Liver (tissue), 9 donors: ENCODE results near the gene ACBD3. TPM values are rescaled to one million over a fixed set of nuclear protein-coding genes. Genes with fewer than 3 reads are reported as not detected.

ENCODE experiments used
- DNase-seq: peaks from one replicate; pipeline ENCODE4 v3.0.0-alpha.2; 2017; ENCODE audit warnings: low spot score
- H3K27ac ChIP-seq, 2 donors: one replicate each; pipeline ENCODE4 v1.7.0; 2013; ENCODE audit warnings: inconsistent platforms in 2 of 2, low read length in 2 of 2, control low read depth in 1 of 2, low read depth in 1 of 2, mild to moderate bottlenecking in 1 of 2
- H3K27me3 ChIP-seq, 4 donors: one replicate each; pipeline versions ENCODE4 v1.6.1 to v1.7.0; 2013; ENCODE audit warnings: low read length in 3 of 4, inconsistent platforms in 1 of 4, mild to moderate bottlenecking in 1 of 4, moderate library complexity in 1 of 4; ENCODE audit not compliant: control insufficient read depth in 4 of 4, insufficient read depth in 4 of 4
- H3K36me3 ChIP-seq, 4 donors: one replicate each; pipeline versions ENCODE4 v1.6.1 to v1.7.0; 2013; ENCODE audit warnings: low read length in 3 of 4, mild to moderate bottlenecking in 3 of 4, low read depth in 1 of 4, moderate library complexity in 1 of 4; ENCODE audit not compliant: control insufficient read depth in 4 of 4, insufficient read depth in 3 of 4
- H3K4me1 ChIP-seq, 4 donors: one replicate each; pipeline versions ENCODE4 v1.6.1 to v1.7.0; 2013; ENCODE audit warnings: low read length in 3 of 4, mild to moderate bottlenecking in 3 of 4, moderate library complexity in 1 of 4; ENCODE audit not compliant: control insufficient read depth in 4 of 4, insufficient read depth in 4 of 4
- H3K4me3 ChIP-seq, 3 donors: one replicate each; pipeline versions ENCODE4 v1.6.1 to v1.7.0; 2013; ENCODE audit warnings: low read length in 3 of 3, control low read depth in 1 of 3, low read depth in 1 of 3, mild to moderate bottlenecking in 1 of 3
- H3K9ac ChIP-seq, 2 donors: one replicate each; pipeline ENCODE4 v1.7.0; 2013; ENCODE audit warnings: low read length in 2 of 2, mild to moderate bottlenecking in 2 of 2, moderate library complexity in 2 of 2, control low read depth in 1 of 2, low read depth in 1 of 2
- H3K9me3 ChIP-seq, 4 donors: one replicate each; pipeline versions ENCODE4 v1.6.1 to v1.7.0; 2013; ENCODE audit warnings: low read length in 3 of 4; ENCODE audit not compliant: control insufficient read depth in 4 of 4
- EGR1 ChIP-seq, 2 donors: IDR thresholded peaks; 2 replicates each; pipeline ENCODE4 v1.6.1; 2016 to 2018; ENCODE audit warnings: antibody characterized with exemption in 2 of 2, low read depth in 2 of 2
- GABPA ChIP-seq, 2 donors: IDR thresholded peaks in 1 of 2; conservative IDR thresholded peaks in 1 of 2; 2 replicates each; pipeline ENCODE4 v1.6.1; 2016; ENCODE audit warnings: antibody characterized with exemption in 2 of 2, mild to moderate bottlenecking in 1 of 2, moderate library complexity in 1 of 2
- HNF4A ChIP-seq, 2 donors: conservative IDR thresholded peaks; 2 replicates each; pipeline ENCODE4 v1.6.1; 2016; ENCODE audit warnings: antibody characterized with exemption in 2 of 2, mild to moderate bottlenecking in 2 of 2
- HNF4G ChIP-seq: IDR thresholded peaks from 2 replicates; pipeline ENCODE4 v1.6.1; 2016; ENCODE audit warnings: antibody characterized with exemption
- JUND ChIP-seq, 2 donors: IDR thresholded peaks; 2 replicates each; pipeline ENCODE4 v1.6.1; 2016; ENCODE audit warnings: antibody characterized with exemption in 2 of 2
- NR2F2 ChIP-seq: IDR thresholded peaks from 2 replicates; pipeline ENCODE4 v1.6.1; 2016; ENCODE audit warnings: antibody characterized with exemption
- RAD21 ChIP-seq, 2 donors: IDR thresholded peaks; 2 replicates each; pipeline ENCODE4 v1.6.1; 2016; ENCODE audit warnings: antibody characterized with exemption in 2 of 2, mild to moderate bottlenecking in 2 of 2
- RXRA ChIP-seq, 2 donors: IDR thresholded peaks; 2 replicates each; pipeline ENCODE4 v1.6.1; 2017 to 2018; ENCODE audit warnings: antibody characterized with exemption in 2 of 2, mild to moderate bottlenecking in 1 of 2
- YY1 ChIP-seq: IDR thresholded peaks from 2 replicates; pipeline ENCODE4 v1.6.1; 2016; ENCODE audit warnings: antibody characterized with exemption, mild to moderate bottlenecking
- WGBS: extraction: QIAGEN DNeasy Blood & Tissue Kit; methylation state at CpG from one replicate; pipeline ENCODE4 v1.1.7; 2013; 5-methylcytosine and 5-hydroxymethylcytosine counted together
- polyA plus RNA-seq, 2 donors: library from polyadenylated mRNA; stranded (reverse) in 1 of 2; unstranded in 1 of 2; fragments of 200-250 nt in 1 of 2; fragments of >200 nt in 1 of 2; fragmentation: Nextera tagmentation in 1 of 2; extraction: Ambion mirVana in 1 of 2; gene quantifications; one replicate each; pipeline versions ENCODE4 v1.2.1 to v1.2.3, GENCODE V29; 2013 to 2015
- total RNA-seq, 2 donors: library from RNA; depleted of rRNA; stranded (reverse); fragments of >200 nt; gene quantifications; one replicate each; pipeline ENCODE4 v1.2.3, GENCODE V29; 2014
- TF ChIP-seq, protein P1 (sequence below): fragments of 150-350 bp; IDR thresholded peaks from 2 replicates; pipeline ENCODE4 v1.5.1; 2017; ENCODE audit warnings: improper control_type of control experiment, low read depth, low read length; ENCODE audit not compliant: missing input control
- TF ChIP-seq, protein P2 (sequence below): IDR thresholded peaks from 2 replicates; pipeline ENCODE4 v1.6.1; 2016; ENCODE audit warnings: antibody characterized with exemption
- TF ChIP-seq, protein P3 (sequence below): IDR thresholded peaks from 2 replicates; pipeline ENCODE4 v1.6.1; 2016; ENCODE audit warnings: antibody characterized with exemption, mild to moderate bottlenecking
- donor health status: healthy.
- donor health status: healthy.
- donor health status: healthy.
- donor health status: healthy.
- donor health status: healthy.

ACBD3 gene
- total and polyA plus RNA-seq, 4 donors, result 9.0 to 26.9 (median 14.1) TPM

DNA sequence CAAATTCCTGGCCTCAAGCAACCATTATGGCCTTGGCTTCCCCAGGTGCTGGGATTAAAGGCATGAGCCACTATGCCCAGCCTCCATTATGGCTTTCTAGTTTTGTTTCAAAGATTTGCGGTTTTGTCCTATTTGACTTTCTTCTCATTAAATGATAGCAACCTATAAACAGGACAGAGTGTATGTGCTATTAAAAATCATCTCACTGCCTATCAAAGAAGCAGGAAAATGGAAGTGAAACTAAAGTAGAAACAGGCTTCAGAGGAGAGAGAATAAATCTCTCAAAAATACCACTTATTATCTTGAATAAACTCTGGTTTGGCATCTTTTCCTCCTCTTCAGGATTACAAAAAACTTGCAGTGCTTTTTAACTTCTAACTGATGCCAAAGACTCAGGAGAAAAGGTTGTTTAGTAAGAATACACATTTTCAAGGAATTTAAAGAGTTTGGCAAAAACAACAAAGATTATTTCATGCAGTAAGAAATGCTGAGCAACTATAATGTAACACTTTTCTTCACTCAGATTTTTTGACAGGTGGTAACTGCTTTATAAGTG, 28.7 kb downstream of the ACBD3 start:
- WGBS, result 88% methylated on average over 1 of the region's 1 CpG
- H3K27me3 ChIP-seq, result no peaks in the 10 kb centered on the region
- H3K27ac ChIP-seq, result no peak overlapping the region
- no peaks in the 10 kb centered on the region for H3K4me1 ChIP-seq
- H3K4me3 ChIP-seq, result no peak overlapping the region
- DNase-seq, result no peak
- H3K9ac ChIP-seq, result no peak overlapping the region
- no peaks in the 10 kb centered on the region for H3K9me3 ChIP-seq
- TF ChIP-seq GABPA (IDR thresholded peaks at IDR 0.05 in 1 of 2, conservative IDR thresholded peaks at IDR 0.05 in 1 of 2) (no peak), HNF4G (no peak), NR2F2 (no peak)
- peaks cover 17 to 51% (median 42%) of the 10 kb centered on the region in 4 donors for H3K36me3 ChIP-seq

DNA sequence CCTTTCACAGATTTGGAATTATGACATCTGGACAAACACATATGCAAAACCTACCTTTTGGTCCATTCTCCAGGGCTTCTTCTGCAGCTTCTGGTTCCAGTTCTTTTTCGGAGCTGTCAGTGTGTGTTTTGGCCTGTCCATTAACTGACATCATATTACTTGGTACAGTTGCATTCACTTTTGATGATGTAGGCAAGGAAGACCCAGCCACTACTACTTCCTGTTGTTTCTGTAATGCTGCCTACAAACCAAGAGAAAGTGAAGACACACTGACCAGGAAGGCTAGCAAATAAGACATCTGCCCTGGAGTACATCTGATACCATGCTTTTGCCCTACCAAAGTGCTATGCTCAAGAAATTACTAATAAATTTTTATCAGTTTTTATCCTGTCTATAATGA, 31.9 kb downstream of the ACBD3 start:
- no peak for TF ChIP-seq NR2F2
- no peak for TF ChIP-seq RAD21 (IDR thresholded peaks at IDR 0.05)
- TF ChIP-seq, protein P1, sequence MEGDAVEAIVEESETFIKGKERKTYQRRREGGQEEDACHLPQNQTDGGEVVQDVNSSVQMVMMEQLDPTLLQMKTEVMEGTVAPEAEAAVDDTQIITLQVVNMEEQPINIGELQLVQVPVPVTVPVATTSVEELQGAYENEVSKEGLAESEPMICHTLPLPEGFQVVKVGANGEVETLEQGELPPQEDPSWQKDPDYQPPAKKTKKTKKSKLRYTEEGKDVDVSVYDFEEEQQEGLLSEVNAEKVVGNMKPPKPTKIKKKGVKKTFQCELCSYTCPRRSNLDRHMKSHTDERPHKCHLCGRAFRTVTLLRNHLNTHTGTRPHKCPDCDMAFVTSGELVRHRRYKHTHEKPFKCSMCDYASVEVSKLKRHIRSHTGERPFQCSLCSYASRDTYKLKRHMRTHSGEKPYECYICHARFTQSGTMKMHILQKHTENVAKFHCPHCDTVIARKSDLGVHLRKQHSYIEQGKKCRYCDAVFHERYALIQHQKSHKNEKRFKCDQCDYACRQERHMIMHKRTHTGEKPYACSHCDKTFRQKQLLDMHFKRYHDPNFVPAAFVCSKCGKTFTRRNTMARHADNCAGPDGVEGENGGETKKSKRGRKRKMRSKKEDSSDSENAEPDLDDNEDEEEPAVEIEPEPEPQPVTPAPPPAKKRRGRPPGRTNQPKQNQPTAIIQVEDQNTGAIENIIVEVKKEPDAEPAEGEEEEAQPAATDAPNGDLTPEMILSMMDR, result no peak
- no peak for TF ChIP-seq HNF4A (conservative IDR thresholded peaks at IDR 0.05)
- TF ChIP-seq HNF4G, result no peak
- TF ChIP-seq, protein P2, sequence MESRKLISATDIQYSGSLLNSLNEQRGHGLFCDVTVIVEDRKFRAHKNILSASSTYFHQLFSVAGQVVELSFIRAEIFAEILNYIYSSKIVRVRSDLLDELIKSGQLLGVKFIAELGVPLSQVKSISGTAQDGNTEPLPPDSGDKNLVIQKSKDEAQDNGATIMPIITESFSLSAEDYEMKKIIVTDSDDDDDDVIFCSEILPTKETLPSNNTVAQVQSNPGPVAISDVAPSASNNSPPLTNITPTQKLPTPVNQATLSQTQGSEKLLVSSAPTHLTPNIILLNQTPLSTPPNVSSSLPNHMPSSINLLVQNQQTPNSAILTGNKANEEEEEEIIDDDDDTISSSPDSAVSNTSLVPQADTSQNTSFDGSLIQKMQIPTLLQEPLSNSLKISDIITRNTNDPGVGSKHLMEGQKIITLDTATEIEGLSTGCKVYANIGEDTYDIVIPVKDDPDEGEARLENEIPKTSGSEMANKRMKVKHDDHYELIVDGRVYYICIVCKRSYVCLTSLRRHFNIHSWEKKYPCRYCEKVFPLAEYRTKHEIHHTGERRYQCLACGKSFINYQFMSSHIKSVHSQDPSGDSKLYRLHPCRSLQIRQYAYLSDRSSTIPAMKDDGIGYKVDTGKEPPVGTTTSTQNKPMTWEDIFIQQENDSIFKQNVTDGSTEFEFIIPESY, result no peak
- TF ChIP-seq RXRA (IDR thresholded peaks at IDR 0.05), result no peak
- TF ChIP-seq JUND (IDR thresholded peaks at IDR 0.05), result no peak
- no peak for TF ChIP-seq EGR1 (IDR thresholded peaks at IDR 0.05; ENCODE audit: low read depth in 2 of 2)
- TF ChIP-seq, protein P3, sequence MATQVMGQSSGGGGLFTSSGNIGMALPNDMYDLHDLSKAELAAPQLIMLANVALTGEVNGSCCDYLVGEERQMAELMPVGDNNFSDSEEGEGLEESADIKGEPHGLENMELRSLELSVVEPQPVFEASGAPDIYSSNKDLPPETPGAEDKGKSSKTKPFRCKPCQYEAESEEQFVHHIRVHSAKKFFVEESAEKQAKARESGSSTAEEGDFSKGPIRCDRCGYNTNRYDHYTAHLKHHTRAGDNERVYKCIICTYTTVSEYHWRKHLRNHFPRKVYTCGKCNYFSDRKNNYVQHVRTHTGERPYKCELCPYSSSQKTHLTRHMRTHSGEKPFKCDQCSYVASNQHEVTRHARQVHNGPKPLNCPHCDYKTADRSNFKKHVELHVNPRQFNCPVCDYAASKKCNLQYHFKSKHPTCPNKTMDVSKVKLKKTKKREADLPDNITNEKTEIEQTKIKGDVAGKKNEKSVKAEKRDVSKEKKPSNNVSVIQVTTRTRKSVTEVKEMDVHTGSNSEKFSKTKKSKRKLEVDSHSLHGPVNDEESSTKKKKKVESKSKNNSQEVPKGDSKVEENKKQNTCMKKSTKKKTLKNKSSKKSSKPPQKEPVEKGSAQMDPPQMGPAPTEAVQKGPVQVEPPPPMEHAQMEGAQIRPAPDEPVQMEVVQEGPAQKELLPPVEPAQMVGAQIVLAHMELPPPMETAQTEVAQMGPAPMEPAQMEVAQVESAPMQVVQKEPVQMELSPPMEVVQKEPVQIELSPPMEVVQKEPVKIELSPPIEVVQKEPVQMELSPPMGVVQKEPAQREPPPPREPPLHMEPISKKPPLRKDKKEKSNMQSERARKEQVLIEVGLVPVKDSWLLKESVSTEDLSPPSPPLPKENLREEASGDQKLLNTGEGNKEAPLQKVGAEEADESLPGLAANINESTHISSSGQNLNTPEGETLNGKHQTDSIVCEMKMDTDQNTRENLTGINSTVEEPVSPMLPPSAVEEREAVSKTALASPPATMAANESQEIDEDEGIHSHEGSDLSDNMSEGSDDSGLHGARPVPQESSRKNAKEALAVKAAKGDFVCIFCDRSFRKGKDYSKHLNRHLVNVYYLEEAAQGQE, result no peak
- TF ChIP-seq YY1, result no peak
- no peak for TF ChIP-seq GABPA (IDR thresholded peaks at IDR 0.05 in 1 of 2, conservative IDR thresholded peaks at IDR 0.05 in 1 of 2)
- Histone ChIP-seq H3K4me3 (no peak overlapping the region), H3K4me1 (no peaks in the 10 kb centered on the region), H3K27me3 (no peaks in the 10 kb centered on the region), H3K9ac (no peak overlapping the region), H3K27ac (no peak overlapping the region), H3K9me3 (no peaks in the 10 kb centered on the region), H3K36me3 (peaks cover 7 to 46% (median 42%) of the 10 kb centered on the region in 4 donors)
- 94% methylated on average over 1 of the region's 1 CpG for WGBS
- no peak for DNase-seq
